Activated naive CD4-positive, alpha-beta T cell treated with anti-CD3 and anti-CD28 coated beads for 36 hours (primary cell): ENCODE data around the gene DNAJB5. TPM values are rescaled to one million over a fixed set of nuclear protein-coding genes. Genes with fewer than 3 reads are reported as not detected.
A peak's percentile ranks its signal among the peaks of the same experiment; 100 is the strongest.

Experiments used
- CTCF ChIA-PET: fragments of 350-600 bp; sonication (Branson Sonifier 250); formaldehyde crosslinking; loops from one replicate; lab custom pipeline; 2021; ENCODE audit warnings: antibody characterized with exemption; lab: Charles Lee
- DNase-seq: peaks from one replicate; pipeline ENCODE4 v3.0.0-alpha.2; 2020
- H3K27ac Mint-ChIP-seq: one replicate; pipeline ENCODE4 v1.8.0; 2021; ENCODE audit warnings: mild to moderate bottlenecking, mixed read lengths
- H3K27me3 Mint-ChIP-seq: one replicate; pipeline ENCODE4 v1.8.0; 2021; ENCODE audit warnings: low read depth, mixed read lengths
- H3K36me3 Mint-ChIP-seq: one replicate; pipeline ENCODE4 v1.8.0; 2021; ENCODE audit warnings: low read depth, mixed read lengths
- H3K4me1 Mint-ChIP-seq: one replicate; pipeline ENCODE4 v1.8.0; 2021; ENCODE audit warnings: low read depth, mixed read lengths
- H3K4me3 Mint-ChIP-seq: one replicate; pipeline ENCODE4 v1.8.0; 2021; ENCODE audit warnings: mild to moderate bottlenecking, moderate library complexity, mixed read lengths
- H3K9me3 Mint-ChIP-seq: one replicate; pipeline ENCODE4 v1.8.0; 2021; ENCODE audit warnings: mixed read lengths
- intact Hi-C: fragments of 100-400 bp; cut with micrococcal nuclease; formaldehyde crosslinking; loops from one replicate; pipeline ENCODE4 v1.15.1; 2023
- total RNA-seq, 2 experiments: library from RNA; stranded (reverse); gene quantifications; one replicate each; pipeline ENCODE4 v1.2.3, GENCODE V29; 2021

DNAJB5 gene
- total RNA-seq, 2 experiments from 2014 or later = 11.4 to 12.0 TPM

DNA sequence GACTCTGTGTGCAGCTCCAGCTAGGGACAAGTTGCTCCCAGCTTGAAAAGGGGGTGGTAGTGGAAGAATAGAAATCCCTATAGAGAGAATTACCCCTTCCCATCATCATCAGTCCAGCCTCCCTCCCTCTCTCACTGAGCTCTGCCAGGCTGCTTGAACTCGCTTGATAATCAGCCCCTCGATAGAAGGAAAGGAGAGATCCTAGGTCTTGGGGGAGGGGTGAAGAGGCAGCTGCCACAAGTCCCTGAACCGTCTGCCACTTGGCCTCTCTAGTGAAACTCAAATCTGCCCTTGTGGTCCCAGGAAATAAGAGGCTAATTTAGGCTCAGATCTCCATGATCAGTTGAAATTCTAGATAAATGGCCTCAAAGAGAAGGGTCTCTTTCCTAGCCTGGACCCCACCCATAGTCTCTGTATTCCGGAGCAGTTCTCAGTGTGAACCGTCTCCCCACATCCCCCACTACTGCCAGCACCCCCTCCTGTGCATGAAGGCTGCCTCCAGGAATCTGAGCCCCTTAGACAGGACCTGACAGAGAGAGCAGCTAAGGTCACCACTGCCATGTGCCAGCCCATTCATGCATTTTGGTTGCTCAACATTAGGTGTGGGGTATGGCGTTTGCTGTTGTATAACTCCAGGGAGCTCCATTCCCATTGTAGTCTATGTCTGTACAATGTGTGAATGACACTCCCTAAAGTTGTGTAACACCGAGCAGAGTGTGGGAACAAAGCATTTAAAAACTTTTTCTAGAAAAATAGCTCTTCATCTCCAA lies 5.5 kb downstream of the DNAJB5 start:
- Mint-ChIP-seq H3K27me3 (no peaks in the 10 kb centered on the region), H3K27ac (no peak overlapping the region), H3K36me3 (peaks cover 13% of the 10 kb centered on the region), H3K4me3 (no peak overlapping the region), H3K4me1 (peaks cover 55% of the 10 kb centered on the region), H3K9me3 (no peaks in the 10 kb centered on the region)
- CTCF ChIA-PET = interaction anchor here (0.5 to 4.1 kb wide), 11 partner anchors 11 to 542 kb away, joined by 3 to 24 read pairs (median 3); no protein-coding TSS in a partner anchor
- intact Hi-C loops = no loop called here
- DNase-seq = no peak

DNA sequence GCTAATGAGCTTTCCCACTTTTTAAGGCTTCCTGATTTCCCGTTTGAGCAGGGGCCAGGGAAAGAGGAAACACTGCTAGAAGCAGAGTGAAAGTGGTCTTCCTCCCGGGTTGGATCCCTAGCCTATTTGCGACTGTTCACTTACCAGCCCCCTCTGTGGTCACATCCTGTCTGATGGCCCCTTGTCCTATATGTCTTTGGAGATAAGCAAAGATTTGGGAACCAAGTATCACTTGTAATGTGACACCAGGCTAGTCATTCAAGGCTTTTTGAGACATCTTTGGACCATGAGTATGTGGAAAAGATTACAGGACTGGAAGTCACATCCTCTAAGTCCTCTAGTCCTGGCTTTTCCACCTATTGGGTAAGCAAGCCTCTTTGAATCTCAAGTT lies 6.1 kb downstream of the DNAJB5 start:
- no peak overlapping the region for H3K27ac Mint-ChIP-seq
- DNase-seq = no peak
- intact Hi-C loops = no loop called here
- H3K9me3 Mint-ChIP-seq = no peaks in the 10 kb centered on the region
- H3K36me3 Mint-ChIP-seq = peaks cover 13% of the 10 kb centered on the region
- H3K27me3 Mint-ChIP-seq = no peaks in the 10 kb centered on the region
- H3K4me3 Mint-ChIP-seq = no peak overlapping the region
- H3K4me1 Mint-ChIP-seq = peaks cover 53% of the 10 kb centered on the region
- CTCF ChIA-PET = interaction anchor here (1.4 to 4.1 kb wide), 4 partner anchors 11 to 96 kb away, joined by 3 to 24 read pairs (median 16); no protein-coding TSS in a partner anchor

DNA sequence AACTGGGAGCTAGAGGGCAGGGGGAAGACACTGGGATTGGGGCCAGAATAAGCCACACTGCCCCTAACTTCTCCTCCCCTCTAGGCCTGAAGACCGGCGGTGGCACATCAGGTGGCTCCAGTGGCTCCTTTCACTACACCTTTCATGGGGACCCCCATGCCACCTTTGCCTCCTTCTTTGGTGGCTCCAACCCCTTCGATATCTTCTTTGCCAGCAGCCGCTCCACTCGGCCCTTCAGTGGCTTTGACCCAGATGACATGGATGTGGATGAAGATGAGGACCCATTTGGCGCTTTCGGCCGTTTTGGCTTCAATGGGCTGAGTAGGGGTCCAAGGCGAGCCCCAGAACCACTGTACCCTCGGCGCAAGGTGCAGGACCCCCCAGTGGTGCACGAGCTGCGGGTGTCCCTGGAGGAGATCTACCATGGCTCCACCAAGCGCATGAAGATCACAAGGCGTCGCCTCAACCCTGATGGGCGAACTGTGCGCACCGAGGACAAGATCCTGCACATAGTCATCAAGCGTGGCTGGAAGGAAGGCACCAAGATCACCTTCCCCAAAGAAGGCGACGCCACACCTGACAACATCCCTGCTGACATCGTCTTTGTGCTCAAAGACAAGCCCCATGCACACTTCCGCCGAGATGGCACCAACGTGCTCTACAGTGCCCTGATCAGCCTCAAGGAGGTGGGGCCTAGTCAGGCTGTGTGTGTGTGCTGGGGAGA lies 6.8 kb downstream of the DNAJB5 start:
- Mint-ChIP-seq H3K36me3 (peaks cover 10% of the 10 kb centered on the region), H3K27ac (no peak overlapping the region), H3K27me3 (no peaks in the 10 kb centered on the region), H3K4me1 (peaks cover 53% of the 10 kb centered on the region), H3K4me3 (no peak overlapping the region), H3K9me3 (no peaks in the 10 kb centered on the region)
- CTCF ChIA-PET = interaction anchor here (3.1 to 4.1 kb wide), 2 partner anchors 55 to 96 kb away, joined by 13 to 24 read pairs; no protein-coding TSS in a partner anchor
- DNase-seq = no peak
- intact Hi-C loops = no loop called here

DNA sequence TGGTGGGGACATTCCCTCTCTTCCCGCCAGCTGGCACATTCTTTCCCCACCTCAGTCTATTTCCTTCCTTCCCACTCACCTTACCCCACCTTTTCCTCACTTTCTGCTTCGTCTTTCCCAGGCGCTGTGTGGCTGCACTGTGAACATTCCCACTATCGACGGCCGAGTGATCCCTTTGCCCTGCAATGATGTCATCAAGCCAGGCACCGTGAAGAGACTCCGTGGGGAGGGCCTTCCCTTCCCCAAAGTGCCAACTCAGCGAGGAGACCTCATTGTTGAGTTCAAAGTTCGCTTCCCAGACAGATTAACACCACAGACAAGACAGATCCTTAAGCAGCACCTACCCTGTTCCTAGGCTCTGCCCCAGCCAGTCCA lies 7.3 kb downstream of the DNAJB5 start:
- Mint-ChIP-seq H3K4me3 (no peak overlapping the region), H3K4me1 (peaks cover 54% of the 10 kb centered on the region), H3K36me3 (peaks cover 10% of the 10 kb centered on the region), H3K27me3 (no peaks in the 10 kb centered on the region), H3K9me3 (no peaks in the 10 kb centered on the region), H3K27ac (no peak overlapping the region)
- intact Hi-C loops = no loop called here
- CTCF ChIA-PET = interaction anchor here (1.7 kb wide), 1 partner anchor 12 kb away, joined by 9 read pairs; no protein-coding TSS in a partner anchor
- no peak for DNase-seq

DNA sequence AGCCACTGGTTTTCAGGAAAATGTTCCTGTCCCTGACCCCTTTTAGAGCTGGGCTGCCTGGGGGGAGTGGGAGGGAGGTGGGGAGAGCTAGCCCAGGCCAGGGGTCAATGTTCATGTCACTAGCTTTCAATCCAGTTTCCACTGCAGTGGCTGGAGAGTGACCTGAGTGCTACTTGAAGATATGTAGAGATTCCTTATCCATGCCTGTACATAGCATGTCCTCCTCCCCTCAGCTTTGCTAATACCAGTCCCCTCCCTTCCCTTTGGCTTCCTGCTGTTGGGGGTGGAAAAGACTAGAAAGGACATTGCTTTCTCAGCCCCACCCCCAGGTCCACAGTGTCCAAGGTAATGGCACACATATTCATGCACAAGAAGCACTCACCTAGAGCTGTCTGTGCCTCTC lies 7.8 kb downstream of the DNAJB5 start:
- H3K4me3 Mint-ChIP-seq = no peak overlapping the region
- H3K27me3 Mint-ChIP-seq = no peaks in the 10 kb centered on the region
- intact Hi-C loops = no loop called here
- peak overlapping the region; percentile 44 for H3K27ac Mint-ChIP-seq
- DNase-seq = no peak
- CTCF ChIA-PET = interaction anchor here (0.6 to 1.7 kb wide), 3 partner anchors 13 to 98 kb away, joined by 5 to 9 read pairs (median 5); no protein-coding TSS in a partner anchor
- H3K9me3 Mint-ChIP-seq = no peaks in the 10 kb centered on the region
- peaks cover 54% of the 10 kb centered on the region for H3K4me1 Mint-ChIP-seq
- peaks cover 10% of the 10 kb centered on the region for H3K36me3 Mint-ChIP-seq

DNA sequence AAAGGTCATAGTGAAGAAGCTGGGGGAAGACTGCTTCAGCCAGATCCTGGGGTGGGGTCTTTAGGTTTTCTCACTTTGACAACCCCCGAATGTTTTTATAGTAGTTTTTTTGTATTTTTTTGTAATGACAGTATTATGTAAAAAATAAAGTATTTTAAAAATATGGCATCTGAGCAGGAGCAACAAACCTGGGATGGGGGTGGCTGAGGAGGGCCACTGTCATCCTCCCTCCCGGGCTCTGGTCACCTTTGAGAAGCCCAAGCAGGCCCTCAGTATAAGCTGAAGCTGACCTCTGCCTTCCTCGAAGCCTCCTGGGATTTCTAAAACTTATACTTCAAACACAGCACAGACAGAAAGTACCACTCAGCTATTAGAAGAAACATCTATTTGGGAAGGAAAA lies 8.7 kb downstream of the DNAJB5 start:
- no peak overlapping the region for H3K4me3 Mint-ChIP-seq
- H3K27me3 Mint-ChIP-seq = no peaks in the 10 kb centered on the region
- H3K27ac Mint-ChIP-seq = peak overlapping the region; percentile 50
- DNase-seq = no peak
- H3K4me1 Mint-ChIP-seq = peaks cover 51% of the 10 kb centered on the region
- H3K36me3 Mint-ChIP-seq = peaks cover 8% of the 10 kb centered on the region
- no peaks in the 10 kb centered on the region for H3K9me3 Mint-ChIP-seq
- CTCF ChIA-PET = interaction anchor here (1.5 to 1.7 kb wide), 2 partner anchors 14 to 99 kb away, joined by 5 to 9 read pairs; no protein-coding TSS in a partner anchor
- intact Hi-C loops = no loop called here

DNA sequence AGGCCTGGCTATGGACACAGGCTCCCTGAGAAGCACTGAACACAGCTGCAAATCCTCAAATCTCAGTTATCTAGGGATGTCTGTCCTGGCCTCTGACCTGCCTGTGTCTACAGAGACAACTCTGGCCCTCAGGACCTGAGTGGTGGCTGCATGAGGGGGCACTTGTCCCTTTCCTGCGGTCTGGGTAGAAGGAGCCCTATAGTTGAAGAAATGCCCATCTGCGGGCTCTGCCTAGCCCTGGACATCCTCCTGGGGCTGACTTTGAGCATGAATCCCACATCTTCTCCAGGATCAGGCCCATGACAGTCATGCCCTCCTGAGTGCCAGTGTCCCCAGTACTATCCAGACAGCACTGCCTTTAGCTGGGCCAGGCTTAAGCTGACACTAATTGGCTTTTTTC lies 10.0 kb downstream of the DNAJB5 start:
- H3K4me1 Mint-ChIP-seq = peaks cover 38% of the 10 kb centered on the region
- intact Hi-C loops = no loop called here
- no peak overlapping the region for H3K4me3 Mint-ChIP-seq
- H3K27ac Mint-ChIP-seq = no peak overlapping the region
- CTCF ChIA-PET = no interaction called here
- H3K27me3 Mint-ChIP-seq = no peaks in the 10 kb centered on the region
- H3K36me3 Mint-ChIP-seq = peaks cover 8% of the 10 kb centered on the region
- no peaks in the 10 kb centered on the region for H3K9me3 Mint-ChIP-seq
- DNase-seq = no peak

DNA sequence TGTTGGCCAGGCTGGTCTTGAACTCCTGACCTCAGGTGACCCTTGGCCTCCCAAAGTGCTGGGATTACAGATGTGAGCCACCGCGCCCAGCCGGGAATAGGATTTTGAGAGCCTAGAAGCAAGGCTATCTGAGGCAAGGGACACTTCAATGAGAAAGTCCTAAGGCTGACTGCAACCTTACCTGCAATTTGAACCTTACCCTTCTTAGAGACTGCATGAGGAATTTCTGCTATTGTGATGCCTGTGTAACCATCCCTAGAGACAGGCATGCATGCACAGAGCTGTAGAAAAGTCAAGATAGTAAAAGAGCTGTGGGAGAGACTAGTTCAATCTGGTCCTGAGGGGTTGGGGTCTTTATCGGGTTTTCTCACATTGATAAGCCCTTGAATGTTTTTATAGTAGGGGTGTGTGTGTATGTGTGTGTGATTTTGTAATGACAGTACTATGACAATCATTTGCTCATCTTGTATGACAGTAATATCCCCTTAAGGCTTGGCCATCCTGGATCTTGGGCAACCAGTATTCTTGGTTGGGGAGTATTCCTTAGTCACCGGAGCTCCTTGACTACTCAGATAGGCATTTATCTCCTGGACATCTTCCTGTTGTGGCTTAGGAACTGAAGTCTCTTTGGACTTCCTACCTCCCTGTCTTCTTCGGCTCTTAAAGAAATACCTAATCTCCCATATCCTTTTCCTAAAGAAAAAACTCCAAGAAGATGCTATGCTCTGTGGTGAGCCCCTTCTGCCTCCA lies 11.2 kb downstream of the DNAJB5 start:
- no peak for DNase-seq
- no peak overlapping the region for H3K4me3 Mint-ChIP-seq
- peak overlapping the region; percentile 83 for H3K27ac Mint-ChIP-seq
- H3K27me3 Mint-ChIP-seq = no peaks in the 10 kb centered on the region
- peaks cover 5% of the 10 kb centered on the region for H3K36me3 Mint-ChIP-seq
- H3K9me3 Mint-ChIP-seq = no peaks in the 10 kb centered on the region
- CTCF ChIA-PET = interaction anchor here (0.5 to 3.0 kb wide), 7 partner anchors 9 to 1344 kb away, joined by 3 to 26 read pairs (median 6); partner anchors contain the start of gene DNAJB5
- H3K4me1 Mint-ChIP-seq = peaks cover 35% of the 10 kb centered on the region
- intact Hi-C loops = loop anchor here (1.0 to 5.0 kb wide), 7 partner anchors 8 to 277 kb away; partner anchors contain the start of genes PIGO and VCP

DNA sequence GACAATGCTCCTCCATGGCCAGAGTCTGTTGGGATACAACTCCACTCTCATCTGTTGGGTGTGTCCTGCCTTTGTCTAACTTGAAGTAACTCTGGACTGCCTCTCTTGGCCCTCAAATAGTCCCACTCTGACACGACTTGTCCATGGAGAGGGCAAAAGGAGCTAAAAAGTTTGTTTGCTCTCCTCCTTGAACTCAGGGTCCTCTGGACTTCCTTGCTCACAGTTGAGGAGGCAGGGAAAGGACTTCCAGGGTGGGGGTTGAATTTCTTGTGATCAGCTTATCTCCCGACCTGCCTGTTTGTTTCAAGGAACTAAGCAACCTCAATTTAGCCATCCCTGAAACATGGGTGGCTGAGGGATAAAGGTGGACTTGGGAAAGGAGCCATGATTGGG lies 11.7 kb downstream of the DNAJB5 start:
- intact Hi-C loops = loop anchor here (1.0 to 5.0 kb wide), 7 partner anchors 9 to 276 kb away; partner anchors contain the start of genes PIGO and VCP
- no peak overlapping the region for H3K4me3 Mint-ChIP-seq

DNA sequence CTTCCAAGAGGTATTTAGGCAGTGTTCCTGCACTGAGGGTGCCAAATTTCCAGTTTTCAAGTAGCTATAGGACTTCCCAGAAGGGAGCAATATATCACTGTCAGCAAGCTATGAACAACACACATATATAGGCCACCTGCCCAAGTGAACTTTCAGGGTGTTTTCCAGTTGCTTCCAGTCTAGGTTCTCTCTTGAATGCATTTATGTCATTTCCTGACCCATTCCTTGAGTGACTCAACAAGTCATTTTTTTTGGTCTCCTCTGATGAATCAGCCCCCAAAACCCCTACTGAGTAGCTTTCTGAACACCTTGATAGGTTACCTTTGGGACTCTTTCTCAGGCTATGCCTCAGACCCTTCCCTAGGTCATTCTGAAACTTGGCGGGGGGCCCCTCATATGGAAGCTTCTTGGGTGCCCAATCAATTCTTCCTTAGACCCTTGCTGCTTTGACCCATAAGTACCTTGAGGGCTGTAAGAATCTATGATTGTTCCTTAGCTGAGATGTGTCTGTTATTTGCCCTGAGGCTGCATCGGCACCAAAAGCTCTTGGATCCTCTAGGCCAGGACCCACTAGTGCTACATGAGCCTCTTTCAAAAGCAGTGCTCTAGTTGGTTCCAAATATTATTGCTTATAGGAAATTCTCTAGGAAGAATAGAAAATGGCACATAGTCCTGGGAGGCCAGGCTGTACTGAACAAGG lies 12.4 kb downstream of the DNAJB5 start:
- peak; percentile 70 for DNase-seq
- Mint-ChIP-seq H3K27me3 (no peaks in the 10 kb centered on the region), H3K4me1 (peaks cover 35% of the 10 kb centered on the region), H3K27ac (peak overlapping the region; percentile 83), H3K9me3 (no peaks in the 10 kb centered on the region), H3K4me3 (no peak overlapping the region), H3K36me3 (peaks cover under 1% of the 10 kb centered on the region)
- CTCF ChIA-PET = interaction anchor here (0.6 to 3.0 kb wide), 7 partner anchors 8 to 102 kb away, joined by 3 to 26 read pairs (median 6); partner anchors contain the start of gene DNAJB5
- intact Hi-C loops = loop anchor here (1.0 to 5.0 kb wide), 9 partner anchors 10 to 602 kb away; partner anchors contain the start of genes DNAJB5, PIGO and VCP

More for the DNA sequence above, 11.7 kb downstream of the DNAJB5 start:
- Mint-ChIP-seq H3K4me1 (peaks cover 35% of the 10 kb centered on the region), H3K27me3 (no peaks in the 10 kb centered on the region), H3K27ac (peak overlapping the region; percentile 83), H3K36me3 (peaks cover 4% of the 10 kb centered on the region), H3K9me3 (no peaks in the 10 kb centered on the region)
- no peak for DNase-seq
- CTCF ChIA-PET = interaction anchor here (0.5 to 3.0 kb wide), 9 partner anchors 9 to 1343 kb away, joined by 3 to 26 read pairs (median 3); partner anchors contain the start of gene DNAJB5

DNA sequence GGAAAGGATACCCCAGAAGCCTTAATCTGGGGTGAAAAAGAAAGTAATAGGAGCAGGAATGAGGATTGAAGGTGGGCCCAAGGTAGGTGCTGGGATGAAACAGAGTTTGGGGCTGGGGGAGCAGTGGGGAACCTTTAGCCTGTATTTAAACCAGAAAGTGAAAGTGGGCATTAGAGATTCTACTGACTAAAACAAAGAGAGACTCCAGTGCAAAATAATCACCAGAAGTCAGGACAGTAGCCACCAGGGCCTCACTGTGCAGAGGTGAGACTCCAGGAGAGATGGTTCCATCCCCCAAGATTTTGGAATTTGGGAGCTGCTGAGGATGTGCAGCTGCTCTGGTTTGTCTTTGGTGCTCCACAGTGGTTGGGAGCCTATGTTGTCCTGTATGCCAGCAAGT lies 13.1 kb downstream of the DNAJB5 start:
- no peaks in the 10 kb centered on the region for H3K27me3 Mint-ChIP-seq
- DNase-seq = no peak
- no peak overlapping the region for H3K4me3 Mint-ChIP-seq
- no peak overlapping the region for H3K27ac Mint-ChIP-seq
- intact Hi-C loops = loop anchor here (1.0 to 5.0 kb wide), 3 partner anchors 14 to 602 kb away; partner anchors contain the start of gene DNAJB5
- CTCF ChIA-PET = interaction anchor here (0.6 to 3.0 kb wide), 7 partner anchors 9 to 103 kb away, joined by 3 to 26 read pairs (median 6); partner anchors contain the start of gene DNAJB5
- H3K36me3 Mint-ChIP-seq = no peaks in the 10 kb centered on the region
- H3K4me1 Mint-ChIP-seq = peaks cover 33% of the 10 kb centered on the region
- no peaks in the 10 kb centered on the region for H3K9me3 Mint-ChIP-seq
